ENCODE measurements around the gene TTC8. TPM values are rescaled to one million over a fixed set of nuclear protein-coding genes. Genes with fewer than 3 reads are reported as not detected.

Gene TTC8
- total RNA-seq, 1 experiment from 2014 or later: 26.6 TPM

DNA sequence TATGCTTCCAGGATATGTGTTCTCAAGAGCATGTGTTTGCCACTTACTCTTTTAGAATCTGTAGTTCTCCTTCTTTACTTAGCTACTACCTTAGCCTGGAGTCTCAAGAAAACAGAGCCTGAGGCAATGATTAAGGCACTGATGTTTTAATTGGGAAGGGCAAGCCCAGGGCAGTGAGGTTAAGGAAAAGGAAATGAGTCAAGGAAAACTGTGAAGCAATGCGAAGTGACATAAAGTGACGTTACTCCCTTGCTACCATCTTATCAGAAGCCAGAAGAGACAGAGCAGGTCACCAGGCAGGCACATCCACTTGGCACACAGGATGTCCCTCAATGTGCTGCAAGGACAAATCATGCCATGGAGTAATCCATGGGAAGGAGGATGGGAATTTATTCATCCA is 20.4 kb upstream of the TTC8 start:
- Histone ChIP-seq H3K27me3 (replicated peaks; ENCODE audit: insufficient read depth, low read depth, low read length, poor library complexity) (peaks cover 4% of the 10 kb centered on the region), H3K9me3 (ENCODE audit: low read depth, low read length, poor library complexity, severe bottlenecking) (no peaks in the 10 kb centered on the region), H3K36me3 (ENCODE audit: insufficient read depth, low read length, poor library complexity, severe bottlenecking) (no peaks in the 10 kb centered on the region), H3K27ac (ENCODE audit: low read depth, low read length, poor library complexity, severe bottlenecking) (no peak overlapping the region), H3K4me1 (ENCODE audit: insufficient read depth, low read length, poor library complexity, severe bottlenecking) (no peaks in the 10 kb centered on the region), H3K4me3 (ENCODE audit: low read depth, low read length, poor library complexity, severe bottlenecking) (no peak overlapping the region)
- intact Hi-C loops (cut with micrococcal nuclease; ENCODE audit: unreplicated experiment): no loop called here
- ChIA-PET POLR2A (ENCODE audit: low non-redundant PET) (no interaction called here), CTCF (no interaction called here)
- no TSS peak for BruUV-seq (replicated peaks)
- TF ChIP-seq, protein P1, sequence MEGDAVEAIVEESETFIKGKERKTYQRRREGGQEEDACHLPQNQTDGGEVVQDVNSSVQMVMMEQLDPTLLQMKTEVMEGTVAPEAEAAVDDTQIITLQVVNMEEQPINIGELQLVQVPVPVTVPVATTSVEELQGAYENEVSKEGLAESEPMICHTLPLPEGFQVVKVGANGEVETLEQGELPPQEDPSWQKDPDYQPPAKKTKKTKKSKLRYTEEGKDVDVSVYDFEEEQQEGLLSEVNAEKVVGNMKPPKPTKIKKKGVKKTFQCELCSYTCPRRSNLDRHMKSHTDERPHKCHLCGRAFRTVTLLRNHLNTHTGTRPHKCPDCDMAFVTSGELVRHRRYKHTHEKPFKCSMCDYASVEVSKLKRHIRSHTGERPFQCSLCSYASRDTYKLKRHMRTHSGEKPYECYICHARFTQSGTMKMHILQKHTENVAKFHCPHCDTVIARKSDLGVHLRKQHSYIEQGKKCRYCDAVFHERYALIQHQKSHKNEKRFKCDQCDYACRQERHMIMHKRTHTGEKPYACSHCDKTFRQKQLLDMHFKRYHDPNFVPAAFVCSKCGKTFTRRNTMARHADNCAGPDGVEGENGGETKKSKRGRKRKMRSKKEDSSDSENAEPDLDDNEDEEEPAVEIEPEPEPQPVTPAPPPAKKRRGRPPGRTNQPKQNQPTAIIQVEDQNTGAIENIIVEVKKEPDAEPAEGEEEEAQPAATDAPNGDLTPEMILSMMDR (conservative IDR thresholded peaks at IDR 0.05; ENCODE audit: low read depth, low read length): no peak
- TF ChIP-seq EZH2 (IDR thresholded peaks at IDR 0.05; ENCODE audit: borderline replicate concordance, low read depth, low read length, poor library complexity, severe bottlenecking): no peak
- no peak for DNase-seq (ENCODE audit: low spot score)

DNA sequence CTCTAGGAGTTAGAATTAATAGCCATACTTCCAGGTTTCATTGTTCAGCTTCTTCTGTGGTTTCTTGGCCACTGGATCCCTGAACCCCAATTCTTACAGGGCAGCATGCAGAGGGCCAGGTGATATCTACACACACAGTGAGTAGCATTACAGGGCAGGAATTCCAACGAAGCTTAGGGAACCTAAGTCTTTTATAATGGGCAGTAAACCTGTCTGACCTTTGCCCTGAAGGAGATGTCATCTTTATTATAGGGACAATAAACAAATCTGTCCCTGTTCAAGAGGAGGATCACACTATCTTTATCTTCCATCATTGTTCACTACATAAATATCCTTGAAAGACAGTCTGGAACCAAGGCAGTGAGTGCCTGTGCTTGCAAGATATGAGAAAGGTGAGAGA is 20.0 kb upstream of the TTC8 start:
- TF ChIP-seq, protein P1 (conservative IDR thresholded peaks at IDR 0.05; ENCODE audit: low read depth, low read length): no peak
- TF ChIP-seq EZH2 (IDR thresholded peaks at IDR 0.05; ENCODE audit: borderline replicate concordance, low read depth, low read length, poor library complexity, severe bottlenecking): no peak
- no TSS peak for BruUV-seq (replicated peaks)
- H3K27ac ChIP-seq (ENCODE audit: low read depth, low read length, poor library complexity, severe bottlenecking): no peak overlapping the region
- H3K4me3 ChIP-seq (ENCODE audit: low read depth, low read length, poor library complexity, severe bottlenecking): no peak overlapping the region
- H3K9me3 ChIP-seq (ENCODE audit: low read depth, low read length, poor library complexity, severe bottlenecking): no peaks in the 10 kb centered on the region
- DNase-seq (ENCODE audit: low spot score): no peak
- no peaks in the 10 kb centered on the region for H3K4me1 ChIP-seq (ENCODE audit: insufficient read depth, low read length, poor library complexity, severe bottlenecking)
- H3K27me3 ChIP-seq (replicated peaks; ENCODE audit: insufficient read depth, low read depth, low read length, poor library complexity): no peaks in the 10 kb centered on the region
- ChIA-PET POLR2A (ENCODE audit: low non-redundant PET) (no interaction called here), CTCF (no interaction called here)
- no peaks in the 10 kb centered on the region for H3K36me3 ChIP-seq (ENCODE audit: insufficient read depth, low read length, poor library complexity, severe bottlenecking)
- intact Hi-C loops (cut with micrococcal nuclease; ENCODE audit: unreplicated experiment): no loop called here

DNA sequence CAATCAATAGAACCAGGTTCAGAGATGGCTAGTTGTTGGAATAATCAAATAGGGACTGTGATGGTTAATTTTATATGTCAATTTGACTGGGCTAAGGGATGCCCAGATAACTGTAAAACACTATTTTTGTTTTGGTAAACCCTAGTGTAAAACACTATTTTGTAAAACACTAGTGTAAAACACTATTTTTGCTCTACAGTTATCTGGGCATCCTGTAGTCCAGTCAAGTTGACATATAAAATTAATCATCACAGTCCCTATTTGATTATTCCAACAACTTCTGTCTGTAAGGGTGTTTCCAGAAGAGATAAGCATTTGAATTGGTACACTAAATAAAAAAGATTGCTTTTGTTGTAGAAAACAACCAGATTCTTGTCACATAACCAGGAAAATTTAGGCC is 16.1 kb upstream of the TTC8 start:
- TF ChIP-seq, protein P1 (conservative IDR thresholded peaks at IDR 0.05; ENCODE audit: low read depth, low read length): no peak
- no peak for TF ChIP-seq EZH2 (IDR thresholded peaks at IDR 0.05; ENCODE audit: borderline replicate concordance, low read depth, low read length, poor library complexity, severe bottlenecking)
- H3K27me3 ChIP-seq (replicated peaks; ENCODE audit: insufficient read depth, low read depth, low read length, poor library complexity): peaks cover 7% of the 10 kb centered on the region
- no peaks in the 10 kb centered on the region for H3K9me3 ChIP-seq (ENCODE audit: low read depth, low read length, poor library complexity, severe bottlenecking)
- H3K36me3 ChIP-seq (ENCODE audit: insufficient read depth, low read length, poor library complexity, severe bottlenecking): no peaks in the 10 kb centered on the region
- no peak overlapping the region for H3K27ac ChIP-seq (ENCODE audit: low read depth, low read length, poor library complexity, severe bottlenecking)
- BruUV-seq (replicated peaks): no TSS peak
- intact Hi-C loops (cut with micrococcal nuclease; ENCODE audit: unreplicated experiment): no loop called here
- H3K4me1 ChIP-seq (ENCODE audit: insufficient read depth, low read length, poor library complexity, severe bottlenecking): no peaks in the 10 kb centered on the region
- ChIA-PET CTCF (no interaction called here), POLR2A (ENCODE audit: low non-redundant PET) (no interaction called here)
- DNase-seq (ENCODE audit: low spot score): no peak
- no peak overlapping the region for H3K4me3 ChIP-seq (ENCODE audit: low read depth, low read length, poor library complexity, severe bottlenecking)

Measured in A673 (cell line).